ENCODE results near the gene ARHGAP24. TPM values are rescaled to one million over a fixed set of nuclear protein-coding genes. Genes with fewer than 3 reads are reported as not detected.
"Not testable (repeated sequence)": the region's sequence is repeated elsewhere in the genome, so short reads cannot be mapped to it uniquely, and the experiment has no call there.

ARHGAP24 gene
- total RNA-seq, 1 donor: 67.6 TPM

DNA sequence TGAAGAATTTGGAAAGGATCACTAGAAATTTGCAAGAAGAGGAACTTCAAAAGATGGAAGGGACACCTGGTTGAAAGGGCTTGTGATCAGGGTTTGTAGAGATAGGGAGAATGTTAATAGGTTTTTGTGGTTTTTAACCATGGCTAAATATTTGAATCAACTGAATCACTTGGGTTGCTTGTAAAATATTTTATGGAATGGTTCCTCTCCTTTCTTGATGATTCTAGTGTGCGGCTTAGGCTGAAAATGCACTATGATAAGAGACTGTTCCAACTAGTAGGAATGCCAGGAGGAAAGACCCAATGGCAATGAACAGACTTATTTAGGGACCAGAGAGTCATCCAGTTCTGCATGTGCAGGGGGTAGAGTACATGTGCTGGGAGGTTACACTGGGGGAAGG is 408.2 kb downstream of the ARHGAP24 start:
- TF ChIP-seq, protein P1, sequence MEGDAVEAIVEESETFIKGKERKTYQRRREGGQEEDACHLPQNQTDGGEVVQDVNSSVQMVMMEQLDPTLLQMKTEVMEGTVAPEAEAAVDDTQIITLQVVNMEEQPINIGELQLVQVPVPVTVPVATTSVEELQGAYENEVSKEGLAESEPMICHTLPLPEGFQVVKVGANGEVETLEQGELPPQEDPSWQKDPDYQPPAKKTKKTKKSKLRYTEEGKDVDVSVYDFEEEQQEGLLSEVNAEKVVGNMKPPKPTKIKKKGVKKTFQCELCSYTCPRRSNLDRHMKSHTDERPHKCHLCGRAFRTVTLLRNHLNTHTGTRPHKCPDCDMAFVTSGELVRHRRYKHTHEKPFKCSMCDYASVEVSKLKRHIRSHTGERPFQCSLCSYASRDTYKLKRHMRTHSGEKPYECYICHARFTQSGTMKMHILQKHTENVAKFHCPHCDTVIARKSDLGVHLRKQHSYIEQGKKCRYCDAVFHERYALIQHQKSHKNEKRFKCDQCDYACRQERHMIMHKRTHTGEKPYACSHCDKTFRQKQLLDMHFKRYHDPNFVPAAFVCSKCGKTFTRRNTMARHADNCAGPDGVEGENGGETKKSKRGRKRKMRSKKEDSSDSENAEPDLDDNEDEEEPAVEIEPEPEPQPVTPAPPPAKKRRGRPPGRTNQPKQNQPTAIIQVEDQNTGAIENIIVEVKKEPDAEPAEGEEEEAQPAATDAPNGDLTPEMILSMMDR (IDR thresholded peaks at IDR 0.05; ENCODE audit: insufficient read depth, low read length): no peak
- DNase-seq (ENCODE audit: low read depth): no peak
- no peak overlapping the region for H3K4me3 ChIP-seq (ENCODE audit: low read depth, low read length)

DNA sequence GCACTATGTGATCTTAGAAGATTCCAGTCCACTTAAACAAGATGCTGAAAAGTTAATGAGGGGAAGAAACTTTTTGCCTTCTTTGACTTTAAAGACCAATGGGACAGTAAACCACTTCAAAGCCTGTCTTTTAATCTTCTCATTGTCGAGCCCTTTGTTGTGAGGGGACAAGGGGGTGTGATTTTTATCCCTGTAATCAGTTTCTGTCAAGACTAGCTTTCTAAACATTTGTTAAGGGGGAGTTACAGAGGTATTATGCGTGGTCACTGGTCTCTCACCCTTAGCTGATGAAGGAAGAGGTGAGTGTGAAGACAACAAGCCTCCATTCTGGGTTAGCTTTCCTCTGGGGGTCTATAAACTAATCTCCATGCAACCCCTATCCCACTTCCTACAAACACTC is 409.3 kb downstream of the ARHGAP24 start:
- TF ChIP-seq, protein P1 (IDR thresholded peaks at IDR 0.05; ENCODE audit: insufficient read depth, low read length): no peak
- no peak for DNase-seq (ENCODE audit: low read depth)
- no peak overlapping the region for H3K4me3 ChIP-seq (ENCODE audit: low read depth, low read length)

DNA sequence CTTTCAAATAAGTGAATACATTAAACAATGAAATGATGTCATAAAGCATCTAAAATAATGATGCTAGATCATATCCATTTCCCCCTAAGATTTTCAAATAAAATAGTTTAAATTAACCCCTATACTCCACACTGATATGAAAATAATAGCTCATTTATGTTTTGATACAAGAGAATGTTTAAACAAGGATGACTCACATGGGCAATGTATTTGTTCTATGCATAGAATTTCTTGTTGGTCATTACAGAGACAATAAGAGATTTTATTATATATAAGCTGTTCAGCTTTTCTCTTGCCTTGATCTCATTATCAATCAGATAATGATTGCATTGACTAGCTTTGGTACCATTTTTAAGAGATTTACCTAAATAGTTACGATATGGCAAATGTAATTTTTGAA is 411.7 kb downstream of the ARHGAP24 start:
- DNase-seq (ENCODE audit: low read depth): no peak
- no peak overlapping the region for H3K4me3 ChIP-seq (ENCODE audit: low read depth, low read length)
- TF ChIP-seq, protein P1 (IDR thresholded peaks at IDR 0.05; ENCODE audit: insufficient read depth, low read length): no peak

DNA sequence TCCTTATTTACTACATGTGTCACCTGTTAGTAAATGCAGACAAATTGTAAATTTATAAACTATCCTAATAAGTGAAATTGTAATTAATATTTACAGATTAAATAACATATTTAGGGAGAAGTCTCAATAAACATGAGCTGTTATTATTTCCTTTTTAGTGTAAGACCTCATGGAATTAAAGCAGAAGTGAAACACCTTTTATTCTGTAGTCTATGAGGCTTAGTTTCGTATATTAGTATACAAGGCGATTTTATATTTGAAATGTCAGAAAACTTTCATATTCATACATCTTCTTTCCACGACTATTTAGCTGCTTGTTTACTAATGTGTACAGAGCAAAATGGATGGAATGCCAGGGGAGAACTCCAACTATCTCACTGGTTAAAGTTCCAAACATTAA is 414.4 kb downstream of the ARHGAP24 start:
- no peak for DNase-seq (ENCODE audit: low read depth)
- no peak overlapping the region for H3K4me3 ChIP-seq (ENCODE audit: low read depth, low read length)
- TF ChIP-seq, protein P1 (IDR thresholded peaks at IDR 0.05; ENCODE audit: insufficient read depth, low read length): no peak

DNA sequence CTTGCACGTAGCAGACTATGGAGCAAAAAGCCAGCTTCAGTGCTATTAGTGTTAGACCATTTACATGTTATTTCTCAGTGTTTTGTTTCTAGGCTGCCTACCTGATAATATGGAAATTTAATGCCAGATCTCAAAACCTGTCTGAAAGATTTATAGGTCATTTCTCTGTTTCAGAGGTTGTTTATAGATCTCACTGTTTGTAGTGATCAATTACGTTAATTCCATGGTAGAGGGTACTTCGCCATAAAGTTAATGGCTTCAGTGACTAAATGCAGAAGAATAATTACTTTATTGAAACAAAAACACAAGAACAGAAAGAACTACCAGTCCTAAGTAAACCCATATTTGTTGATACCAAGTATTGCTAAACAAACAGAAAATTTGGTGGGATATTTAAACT is 420.8 kb downstream of the ARHGAP24 start:
- no peak for DNase-seq (ENCODE audit: low read depth)
- TF ChIP-seq, protein P1 (IDR thresholded peaks at IDR 0.05; ENCODE audit: insufficient read depth, low read length): no peak
- H3K4me3 ChIP-seq (ENCODE audit: low read depth, low read length): no peak overlapping the region

DNA sequence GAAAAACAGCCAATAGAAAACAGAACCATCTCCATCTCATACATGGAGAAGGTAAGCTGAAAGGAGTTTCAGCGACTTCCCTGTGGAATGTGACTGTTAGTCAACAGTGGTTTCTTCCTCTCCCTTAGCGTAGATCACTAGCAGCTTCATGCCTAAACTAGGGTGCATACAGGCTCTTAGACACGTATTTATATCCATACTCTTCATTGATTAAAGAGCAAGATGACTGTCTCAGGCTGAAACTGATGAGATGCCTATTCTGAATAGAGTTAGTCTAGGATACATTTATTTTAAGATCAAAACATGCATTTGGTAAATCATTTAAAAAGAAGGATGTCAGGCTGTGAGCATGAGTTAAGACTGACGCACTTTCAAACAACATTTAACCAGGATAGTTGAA is 423.3 kb downstream of the ARHGAP24 start:
- no peak overlapping the region for H3K4me3 ChIP-seq (ENCODE audit: low read depth, low read length)
- DNase-seq (ENCODE audit: low read depth): no peak
- TF ChIP-seq, protein P1 (IDR thresholded peaks at IDR 0.05; ENCODE audit: insufficient read depth, low read length): no peak

DNA sequence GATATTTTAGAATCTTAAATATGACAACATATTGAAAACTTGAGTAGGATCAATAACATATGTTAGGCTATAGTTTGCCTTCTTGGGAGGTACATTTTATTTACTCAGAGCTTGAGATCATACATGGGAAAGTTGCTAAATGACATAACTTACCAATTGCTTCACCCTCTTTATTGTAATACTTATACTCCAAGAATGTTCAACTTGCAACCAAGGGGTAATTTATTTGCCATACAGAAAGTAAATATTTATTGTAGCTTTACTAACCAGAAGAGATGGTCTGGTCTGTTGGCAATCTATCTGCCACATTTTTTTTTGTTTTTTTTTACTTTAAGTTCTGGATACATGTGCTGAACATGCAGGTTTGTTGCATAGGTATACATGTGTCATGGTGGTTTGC is 426.6 kb downstream of the ARHGAP24 start:
- no peak overlapping the region for H3K4me3 ChIP-seq (ENCODE audit: low read depth, low read length)
- TF ChIP-seq, protein P1 (IDR thresholded peaks at IDR 0.05; ENCODE audit: insufficient read depth, low read length): no peak
- no peak for DNase-seq (ENCODE audit: low read depth)

DNA sequence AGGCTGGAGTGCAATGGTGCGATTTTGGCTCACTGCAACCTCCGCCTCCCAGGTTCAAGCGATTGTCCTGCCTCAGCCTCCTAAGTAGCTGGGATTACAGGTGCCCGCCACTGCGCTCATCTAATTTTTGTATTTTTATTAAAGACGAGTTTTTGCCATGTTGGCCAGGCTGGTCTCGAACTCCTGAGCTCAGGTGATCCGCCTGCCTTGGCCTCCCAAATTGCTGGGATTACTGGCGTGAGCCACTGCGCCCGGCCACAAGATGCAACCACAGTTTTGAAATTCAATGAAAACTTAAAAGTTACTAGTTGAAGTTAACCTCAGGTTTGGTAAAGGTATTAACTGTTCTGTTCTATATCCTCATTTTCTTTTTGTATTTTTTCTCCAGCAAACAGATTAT is 427.7 kb downstream of the ARHGAP24 start:
- not testable (repeated sequence) for DNase-seq (ENCODE audit: low read depth); H3K4me3 ChIP-seq (ENCODE audit: low read depth, low read length)

All from fibroblast of the aortic adventitia (primary cell).